ENCODE results near the gene KCNK7. TPM values are rescaled to one million over a fixed set of nuclear protein-coding genes. Genes with fewer than 3 reads are reported as not detected.

KCNK7 gene
- total RNA-seq, 3 donors from 2014 or later (not counting 1 experiment from before 2014, with no cell fraction given), result 6.3 to 11.2 (median 7.1) TPM

- Histone ChIP-seq H3K27me3 (ENCODE audit: control insufficient read depth, insufficient read depth, low read length) (no peaks in the 10 kb centered on the region), H3K36me3 (ENCODE audit: control insufficient read depth, insufficient read depth, low read length) (peaks cover 5% of the 10 kb centered on the region), H3K9me3 (ENCODE audit: control insufficient read depth, insufficient read depth, low read length) (no peaks in the 10 kb centered on the region), H3K4me3 (ENCODE audit: low read length) (no peak overlapping the region), H3K4me1 (ENCODE audit: control insufficient read depth, insufficient read depth, low read length) (peaks cover 80% of the 10 kb centered on the region), H3K27ac (ENCODE audit: low read length) (peak overlapping the region; percentile 97)
- Mint-ChIP-seq H3K36me3 (no peaks in the 10 kb centered on the region), H3K4me1 (peaks cover 60 to 81% of the 10 kb centered on the region in 2 donors), H3K9me3 (no peaks in the 10 kb centered on the region), H3K27me3 (ENCODE audit: low read depth in 2 of 2) (no peaks in the 10 kb centered on the region), H3K4me3 (peak overlapping the region; percentile 98), H3K27ac (peak overlapping the region; percentile 99)
- TF ChIP-seq, protein P1, sequence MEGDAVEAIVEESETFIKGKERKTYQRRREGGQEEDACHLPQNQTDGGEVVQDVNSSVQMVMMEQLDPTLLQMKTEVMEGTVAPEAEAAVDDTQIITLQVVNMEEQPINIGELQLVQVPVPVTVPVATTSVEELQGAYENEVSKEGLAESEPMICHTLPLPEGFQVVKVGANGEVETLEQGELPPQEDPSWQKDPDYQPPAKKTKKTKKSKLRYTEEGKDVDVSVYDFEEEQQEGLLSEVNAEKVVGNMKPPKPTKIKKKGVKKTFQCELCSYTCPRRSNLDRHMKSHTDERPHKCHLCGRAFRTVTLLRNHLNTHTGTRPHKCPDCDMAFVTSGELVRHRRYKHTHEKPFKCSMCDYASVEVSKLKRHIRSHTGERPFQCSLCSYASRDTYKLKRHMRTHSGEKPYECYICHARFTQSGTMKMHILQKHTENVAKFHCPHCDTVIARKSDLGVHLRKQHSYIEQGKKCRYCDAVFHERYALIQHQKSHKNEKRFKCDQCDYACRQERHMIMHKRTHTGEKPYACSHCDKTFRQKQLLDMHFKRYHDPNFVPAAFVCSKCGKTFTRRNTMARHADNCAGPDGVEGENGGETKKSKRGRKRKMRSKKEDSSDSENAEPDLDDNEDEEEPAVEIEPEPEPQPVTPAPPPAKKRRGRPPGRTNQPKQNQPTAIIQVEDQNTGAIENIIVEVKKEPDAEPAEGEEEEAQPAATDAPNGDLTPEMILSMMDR (IDR thresholded peaks at IDR 0.05), result no peak
- WGBS (ENCODE audit: insufficient coverage), result 89% methylated on average over 9 of the region's 9 CpGs
- intact Hi-C loops (cut with micrococcal nuclease), result loop anchor here (2.0 to 5.0 kb wide), 3 partner anchors 69 to 184 kb away; partner anchors contain the start of gene FRMD8
- DNase-seq, result no peak
- ATAC-seq, result no peak
Measured at GRCh38 chr11:65571420-65571819, 24.2 kb downstream of the KCNK7 start.

- Histone ChIP-seq H3K4me1 (ENCODE audit: control insufficient read depth, insufficient read depth, low read length) (peaks cover 85% of the 10 kb centered on the region), H3K4me3 (ENCODE audit: low read length) (peak within 1 kb of the TSS; percentile 54), H3K27me3 (ENCODE audit: control insufficient read depth, insufficient read depth, low read length) (no peaks in the 10 kb centered on the region), H3K9me3 (ENCODE audit: control insufficient read depth, insufficient read depth, low read length) (no peaks in the 10 kb centered on the region), H3K27ac (ENCODE audit: low read length) (peak within 1 kb of the TSS; percentile 97), H3K36me3 (ENCODE audit: control insufficient read depth, insufficient read depth, low read length) (peaks cover 5% of the 10 kb centered on the region)
- Mint-ChIP-seq H3K27ac (peak within 1 kb of the TSS; percentile 99), H3K27me3 (ENCODE audit: low read depth in 2 of 2) (no peaks in the 10 kb centered on the region), H3K4me1 (peaks cover 64 to 86% of the 10 kb centered on the region in 2 donors), H3K36me3 (no peaks in the 10 kb centered on the region), H3K9me3 (no peaks in the 10 kb centered on the region), H3K4me3 (peak within 1 kb of the TSS; percentile 98)
- WGBS (ENCODE audit: insufficient coverage), result under 1% methylated on average over 89 of the region's 89 CpGs
- intact Hi-C loops (cut with micrococcal nuclease), result loop anchor here (1.0 to 5.0 kb wide), 8 partner anchors 18 to 183 kb away; partner anchors contain the start of genes FRMD8 and PCNX3
- DNase-seq, result peak; percentile 96 to 99
- peak; percentile 59 to 86 (median 70) for ATAC-seq
- TF ChIP-seq, protein P1 (IDR thresholded peaks at IDR 0.05), result peak; percentile 29
Measured at GRCh38 chr11:65569973-65570918, 25.4 kb downstream of the KCNK7 start, which contains the start of gene ZNRD2. ZNRD2 (plus strand) TSS chr11:65570477; CDS start chr11:65570492, 15 bp downstream.

GRCh38 chr11:65569164-65569972, 26.2 kb downstream of the KCNK7 start:
- Histone ChIP-seq H3K4me3 (ENCODE audit: low read length) (peak overlapping the region; percentile 54), H3K27ac (ENCODE audit: low read length) (peak overlapping the region; percentile 97), H3K27me3 (ENCODE audit: control insufficient read depth, insufficient read depth, low read length) (no peaks in the 10 kb centered on the region), H3K4me1 (ENCODE audit: control insufficient read depth, insufficient read depth, low read length) (peaks cover 86% of the 10 kb centered on the region), H3K9me3 (ENCODE audit: control insufficient read depth, insufficient read depth, low read length) (no peaks in the 10 kb centered on the region), H3K36me3 (ENCODE audit: control insufficient read depth, insufficient read depth, low read length) (peaks cover 5% of the 10 kb centered on the region)
- H3K27me3 Mint-ChIP-seq (ENCODE audit: low read depth in 2 of 2), result no peaks in the 10 kb centered on the region
- peak overlapping the region; percentile 99 for H3K27ac Mint-ChIP-seq
- DNase-seq (no peak), ATAC-seq (peak; percentile 8 to 19 (median 11))
- H3K9me3 Mint-ChIP-seq, result no peaks in the 10 kb centered on the region
- 6% methylated on average over 28 of the region's 28 CpGs for WGBS (ENCODE audit: insufficient coverage)
- intact Hi-C loops (cut with micrococcal nuclease), result no loop called here
- H3K36me3 Mint-ChIP-seq, result no peaks in the 10 kb centered on the region
- TF ChIP-seq, protein P1 (IDR thresholded peaks at IDR 0.05), result no peak
- peak overlapping the region; percentile 98 for H3K4me3 Mint-ChIP-seq
- H3K4me1 Mint-ChIP-seq, result peaks cover 65 to 85% of the 10 kb centered on the region in 2 donors
